AG09319 (cell line): ENCODE measurements around the gene SPTBN4.

ENCODE experiments used
- DNase-seq: peaks from one replicate; pipeline ENCODE4 v3.0.0-alpha.2; 2010; ENCODE audit warnings: low read depth; ENCODE audit errors: extremely low read depth
- CTCF ChIP-seq: IDR thresholded peaks from 2 replicates; pipeline ENCODE4 v1.5.1; 2011; ENCODE audit warnings: low read depth, mild to moderate bottlenecking, inconsistent platforms, low read length, moderate library complexity

Gene SPTBN4

GRCh38 chr19:40565910-40566495, 99.2 kb downstream of the SPTBN4 start:
- DNase-seq = no peak
- TF ChIP-seq CTCF = no peak

GRCh38 chr19:40567040-40567749, 100.4 kb downstream of the SPTBN4 start:
- no peak for DNase-seq
- TF ChIP-seq CTCF = no peak

DNA sequence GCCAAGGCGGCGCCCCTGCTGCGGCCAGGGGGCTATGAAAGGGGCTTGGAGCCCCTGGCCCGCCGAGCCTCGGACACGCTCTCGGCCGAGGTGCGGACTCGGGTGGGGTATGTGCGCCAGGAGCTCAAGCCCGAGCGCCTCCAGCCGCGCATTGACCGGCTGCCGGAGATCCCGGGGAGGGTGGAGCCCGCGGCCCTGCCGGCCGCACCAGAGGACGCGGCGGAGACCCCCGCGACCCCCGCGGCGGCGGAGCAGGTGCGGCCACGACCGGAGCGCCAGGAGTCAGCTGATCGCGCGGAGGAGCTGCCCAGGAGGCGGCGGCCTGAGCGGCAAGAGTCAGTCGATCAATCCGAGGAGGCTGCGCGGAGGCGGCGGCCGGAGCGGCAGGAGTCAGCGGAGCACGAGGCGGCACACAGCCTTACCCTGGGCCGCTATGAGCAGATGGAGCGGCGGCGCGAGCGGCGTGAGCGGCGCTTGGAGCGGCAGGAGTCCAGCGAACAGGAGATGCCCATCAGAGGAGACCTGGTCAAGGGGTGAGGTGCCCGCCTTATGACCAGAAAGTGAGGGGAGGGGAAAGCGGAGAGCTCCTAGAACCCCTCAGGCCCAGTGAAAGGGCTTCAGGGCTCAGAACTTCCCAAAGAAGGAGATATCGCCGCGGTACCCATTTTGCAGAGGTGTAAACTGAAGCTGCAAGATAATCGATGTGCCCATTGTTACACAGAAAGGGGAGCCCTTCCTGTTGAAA, 101.1 kb downstream of the SPTBN4 start:
- no peak for TF ChIP-seq CTCF
- no peak for DNase-seq

GRCh38 chr19:40570313-40571004, 103.7 kb downstream of the SPTBN4 start:
- TF ChIP-seq CTCF = no peak
- DNase-seq = peak; percentile 99

DNA sequence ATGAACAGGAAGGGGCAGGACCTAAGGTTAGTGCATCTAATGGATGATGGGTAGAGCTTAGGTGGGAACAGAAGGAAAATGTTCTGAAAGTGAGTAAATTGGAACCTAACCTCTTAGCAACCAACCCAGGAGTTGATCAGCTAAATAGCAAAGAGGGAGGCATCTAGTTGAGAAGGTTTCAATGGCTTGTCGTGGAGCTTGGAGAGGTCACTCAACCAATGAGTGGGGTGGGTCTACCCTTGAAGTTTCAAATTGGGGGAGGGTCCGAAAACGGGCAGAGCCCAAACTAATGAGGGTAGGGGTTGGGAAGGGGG, 104.2 kb downstream of the SPTBN4 start:
- no peak for DNase-seq
- TF ChIP-seq CTCF = no peak

DNA sequence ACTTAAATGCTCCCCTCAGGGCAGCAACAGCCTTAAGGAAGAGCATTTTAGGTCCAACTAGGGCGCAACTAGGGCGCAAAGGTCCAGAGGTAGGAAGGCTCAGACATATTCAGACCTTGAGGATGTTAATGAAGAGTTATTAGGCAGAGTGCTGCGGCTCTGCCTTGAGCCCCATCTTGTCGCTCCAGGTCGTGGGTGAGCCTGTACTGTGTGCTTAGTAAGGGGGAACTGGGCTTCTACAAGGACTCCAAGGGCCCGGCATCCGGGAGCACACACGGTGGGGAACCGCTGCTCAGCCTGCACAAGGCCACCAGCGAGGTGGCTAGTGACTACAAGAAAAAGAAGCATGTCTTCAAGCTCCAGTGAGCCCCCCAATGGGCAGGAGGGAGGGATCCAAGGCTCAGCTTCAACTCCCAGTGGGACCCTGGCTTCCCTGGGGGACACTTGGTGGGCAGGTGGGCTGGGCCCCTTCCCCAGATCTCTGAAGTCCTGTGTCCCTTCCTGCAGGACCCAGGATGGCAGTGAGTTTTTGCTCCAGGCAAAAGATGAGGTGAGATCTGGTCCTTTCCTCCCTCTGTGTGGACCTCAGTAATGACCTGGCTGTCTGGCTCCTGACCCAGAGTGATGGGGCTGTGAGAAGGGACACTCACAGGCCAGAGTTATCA, 105.2 kb downstream of the SPTBN4 start:
- TF ChIP-seq CTCF = no peak
- DNase-seq = no peak
